GM19328 (cell line): ENCODE data around the gene CFAP92.

Experiments used
- ATAC-seq: cut with Tn5 transposase; IDR thresholded peaks from one replicate; pipeline ENCODE4 v1.9.1; 2021; ENCODE audit warnings: mild to moderate bottlenecking, moderate library complexity; ENCODE audit not compliant: unreplicated experiment

CFAP92 gene

GRCh38 chr3:128992926-128993460 lies 883 bp downstream of the CFAP92 start:
- ATAC-seq = no peak

GRCh38 chr3:128991355-128991895 lies 2.5 kb downstream of the CFAP92 start:
- ATAC-seq = no peak

- no peak for ATAC-seq
These were observed 5.6 kb downstream of the CFAP92 start for GRCh38 chr3:128988286-128988685.

- ATAC-seq = no peak
These were observed 6.4 kb downstream of the CFAP92 start for GRCh38 chr3:128987302-128988100.

GRCh38 chr3:128984596-128984995 lies 9.3 kb downstream of the CFAP92 start:
- no peak for ATAC-seq

GRCh38 chr3:128983293-128984069 lies 10.4 kb downstream of the CFAP92 start:
- no peak for ATAC-seq

GRCh38 chr3:128975276-128975675 lies 18.6 kb downstream of the CFAP92 start:
- ATAC-seq = no peak

- no peak for ATAC-seq
These were observed 19.8 kb downstream of the CFAP92 start for GRCh38 chr3:128973988-128974564.

GRCh38 chr3:128971421-128972100 lies 22.3 kb downstream of the CFAP92 start:
- ATAC-seq = no peak

GRCh38 chr3:128970740-128971047 lies 23.2 kb downstream of the CFAP92 start:
- no peak for ATAC-seq

GRCh38 chr3:128969993-128970739 lies 23.7 kb downstream of the CFAP92 start:
- no peak for ATAC-seq

- ATAC-seq = no peak
These were observed 26.0 kb downstream of the CFAP92 start for GRCh38 chr3:128967748-128968355.

GRCh38 chr3:128965818-128966217 lies 28.1 kb downstream of the CFAP92 start:
- ATAC-seq = no peak

GRCh38 chr3:128965280-128965679 lies 28.6 kb downstream of the CFAP92 start:
- ATAC-seq = no peak

- no peak for ATAC-seq
These were observed 37.4 kb downstream of the CFAP92 start for GRCh38 chr3:128956440-128956839.

GRCh38 chr3:128950223-128950938 lies 43.5 kb downstream of the CFAP92 start:
- ATAC-seq = no peak

- no peak for ATAC-seq
These were observed 44.7 kb downstream of the CFAP92 start for GRCh38 chr3:128949158-128949557.

GRCh38 chr3:128946411-128946810 lies 47.5 kb downstream of the CFAP92 start:
- ATAC-seq = no peak

- ATAC-seq = no peak
These were observed 48.0 kb downstream of the CFAP92 start for GRCh38 chr3:128945878-128946175.
